ENCODE measurements around the gene ATXN7L1. TPM values are rescaled to one million over a fixed set of nuclear protein-coding genes. Genes with fewer than 3 reads are reported as not detected.

ATXN7L1 gene
- total RNA-seq, 6 experiments from 2014 or later, result 7.1 to 15.7 (median 11.0) TPM

DNA sequence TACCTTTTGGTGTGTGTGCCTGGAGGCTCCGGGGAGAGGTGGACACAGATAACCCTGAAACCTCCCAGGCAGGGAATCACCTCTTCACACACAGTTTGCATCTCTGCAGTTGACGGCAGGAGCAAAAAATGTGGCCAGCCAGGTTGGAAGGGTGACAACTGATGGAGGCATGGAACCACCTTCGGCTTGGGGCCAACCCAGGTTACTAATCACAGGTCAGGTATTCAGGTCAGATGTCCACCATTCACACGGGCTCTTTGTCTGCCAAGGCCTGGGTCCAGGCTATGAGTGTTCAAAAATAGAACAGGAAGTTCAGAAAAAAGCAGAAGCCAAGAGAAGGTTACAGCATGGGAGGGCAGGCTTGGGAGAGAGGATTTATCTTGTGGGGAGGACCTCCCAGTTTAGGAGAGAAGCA lies 157.9 kb downstream of the ATXN7L1 start:
- H3K9me3 ChIP-seq, result no peaks in the 10 kb centered on the region
- peak; percentile 63 to 80 (median 65) for DNase-seq
- TF ChIP-seq POLR2A (IDR thresholded peaks at IDR 0.05), result no peak
- no peak for TF ChIP-seq CTCF (IDR thresholded peaks at IDR 0.05)
- H3K4me3 ChIP-seq, result no peak overlapping the region
- no peaks in the 10 kb centered on the region for H3K27me3 ChIP-seq
- peaks cover 0 to 5% (median 0%) of the 10 kb centered on the region in 4 donors for H3K4me1 ChIP-seq
- 25% methylated on average over 3 of the region's 4 CpGs for WGBS (ENCODE audit: insufficient coverage, low coverage, low lambda C conversion rate, missing lambda C conversion rate)
- ATAC-seq, result peak; percentile 57 to 94 (median 71)
- H3K27ac ChIP-seq, result no peak overlapping the region
- intact Hi-C loops (cut with DNase I), result no loop called here
- H3K36me3 ChIP-seq, result no peaks in the 10 kb centered on the region

DNA sequence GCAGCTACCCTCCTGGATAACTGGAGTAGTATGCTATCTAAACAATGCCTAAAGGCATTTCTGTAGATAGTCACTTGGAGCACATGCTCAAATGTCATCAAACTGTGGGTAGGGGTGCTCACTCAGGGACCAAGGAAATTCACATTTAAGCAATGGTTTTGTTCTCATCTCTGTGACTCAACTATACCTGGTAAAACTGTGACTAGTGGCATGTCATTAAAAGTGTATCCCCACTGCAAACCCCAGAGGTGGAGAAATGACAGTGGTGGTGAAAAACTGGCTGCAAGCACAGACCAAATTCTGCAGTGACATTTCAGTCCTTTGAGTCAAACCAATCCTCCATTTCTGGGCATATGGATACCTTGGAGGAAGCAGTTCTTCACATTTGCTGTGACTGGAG lies 160.9 kb downstream of the ATXN7L1 start:
- H3K4me1 ChIP-seq, result peaks cover 0 to 5% (median 0%) of the 10 kb centered on the region in 4 donors
- no peaks in the 10 kb centered on the region for H3K9me3 ChIP-seq
- no peak overlapping the region for H3K4me3 ChIP-seq
- H3K27ac ChIP-seq, result no peak overlapping the region
- intact Hi-C loops (cut with DNase I), result no loop called here
- no peak for TF ChIP-seq CTCF (IDR thresholded peaks at IDR 0.05)
- TF ChIP-seq POLR2A (IDR thresholded peaks at IDR 0.05), result no peak
- H3K36me3 ChIP-seq, result no peaks in the 10 kb centered on the region
- DNase-seq (no peak), ATAC-seq (no peak)
- no peaks in the 10 kb centered on the region for H3K27me3 ChIP-seq

GRCh38 chr7:105713488-105714465 lies 162.6 kb downstream of the ATXN7L1 start:
- WGBS (ENCODE audit: insufficient coverage, low coverage, low lambda C conversion rate, missing lambda C conversion rate), result 19% methylated on average over 3 of the region's 6 CpGs
- DNase-seq (no peak), ATAC-seq (peak; percentile 43 to 63 (median 52))
- peaks cover 0 to 5% (median 0%) of the 10 kb centered on the region in 4 donors for H3K4me1 ChIP-seq
- no peaks in the 10 kb centered on the region for H3K36me3 ChIP-seq
- TF ChIP-seq CTCF (IDR thresholded peaks at IDR 0.05) (no peak), POLR2A (IDR thresholded peaks at IDR 0.05) (no peak)
- intact Hi-C loops (cut with DNase I), result no loop called here
- no peak overlapping the region for H3K27ac ChIP-seq
- no peaks in the 10 kb centered on the region for H3K9me3 ChIP-seq
- H3K4me3 ChIP-seq, result no peak overlapping the region
- no peaks in the 10 kb centered on the region for H3K27me3 ChIP-seq

DNA sequence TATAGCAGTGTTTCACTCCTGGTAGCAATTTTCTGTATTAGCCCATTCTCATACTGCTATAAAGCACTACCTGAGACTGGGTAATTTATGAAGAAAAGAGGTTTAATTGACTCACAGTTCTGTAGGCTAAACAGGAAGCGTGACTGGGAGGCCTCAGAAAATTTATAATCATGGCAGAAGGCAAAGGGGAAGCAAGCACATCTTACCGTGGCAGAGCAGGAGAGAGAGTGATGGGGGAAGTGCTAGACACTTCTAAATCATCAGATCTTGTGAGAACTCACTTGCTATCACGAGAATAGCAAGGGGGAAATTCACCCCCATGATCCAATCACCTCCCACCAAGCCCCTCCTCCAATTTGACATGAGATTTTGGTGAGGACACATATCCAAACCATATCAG lies 163.5 kb downstream of the ATXN7L1 start:
- no peaks in the 10 kb centered on the region for H3K36me3 ChIP-seq
- TF ChIP-seq POLR2A (IDR thresholded peaks at IDR 0.05) (no peak), CTCF (IDR thresholded peaks at IDR 0.05) (no peak)
- DNase-seq (no peak), ATAC-seq (no peak)
- no peak overlapping the region for H3K4me3 ChIP-seq
- H3K9me3 ChIP-seq, result no peaks in the 10 kb centered on the region
- no peaks in the 10 kb centered on the region for H3K4me1 ChIP-seq
- H3K27ac ChIP-seq, result no peak overlapping the region
- H3K27me3 ChIP-seq, result no peaks in the 10 kb centered on the region
- WGBS (ENCODE audit: insufficient coverage, low coverage, low lambda C conversion rate, missing lambda C conversion rate), result 59% methylated on average over 3 of the region's 3 CpGs
- intact Hi-C loops (cut with DNase I), result no loop called here
